K562 (cell line): ENCODE measurements around the gene ARHGDIA. TPM values are rescaled to one million over a fixed set of nuclear protein-coding genes. Genes with fewer than 3 reads are reported as not detected.
A peak's percentile ranks its signal among the peaks of the same experiment; 100 is the strongest.

Experiments used
- CGGBP1 ChIP-seq: fragments of 250-450 bp; sonication (Bioruptor Pico); IDR thresholded peaks from 2 replicates; pipeline ENCODE4 v1.9.0; 2021; ENCODE audit warnings: mild to moderate bottlenecking
- DDX20 ChIP-seq: fragments of 450-650 bp; IDR thresholded peaks from 2 replicates; pipeline ENCODE4 v1.6.1; 2016; ENCODE audit warnings: missing genetic modification characterization, low read depth, mild to moderate bottlenecking, missing compliant biosample characterization, moderate library complexity
- DEAF1 ChIP-seq: fragments of 450-650 bp; formaldehyde crosslinking; IDR thresholded peaks from 2 replicates; pipeline ENCODE4 v1.4.0; 2020; ENCODE audit warnings: mild to moderate bottlenecking, moderate library complexity
- E2F3 ChIP-seq: fragments of 250-450 bp; sonication (Bioruptor Pico); IDR thresholded peaks from 2 replicates; pipeline ENCODE4 v1.4.0; 2020; ENCODE audit warnings: mild to moderate bottlenecking
- EGR1 ChIP-seq: fragments of 450-650 bp; conservative IDR thresholded peaks from 2 replicates; pipeline ENCODE4 v1.6.1; 2017; ENCODE audit warnings: mild to moderate bottlenecking
- KLF6 ChIP-seq: fragments of 250-450 bp; sonication (Bioruptor Pico); IDR thresholded peaks from 2 replicates; pipeline ENCODE4 v1.4.0; 2020; ENCODE audit warnings: mild to moderate bottlenecking, moderate library complexity, borderline replicate concordance
- MCM5 ChIP-seq: fragments of 450-650 bp; IDR thresholded peaks from 2 replicates; pipeline ENCODE4 v1.6.1; 2016; ENCODE audit warnings: low read depth
- MEF2D ChIP-seq: conservative IDR thresholded peaks from 2 replicates; pipeline ENCODE4 v1.6.1; 2016; ENCODE audit warnings: low read depth, missing genetic modification characterization, missing compliant biosample characterization
- MIER1 ChIP-seq: fragments of 450-650 bp; IDR thresholded peaks from 2 replicates; pipeline ENCODE4 v1.6.1; 2016; ENCODE audit warnings: antibody characterized with exemption, mild to moderate bottlenecking, low read depth
- NRF1 ChIP-seq, 2 experiments: fragments of 450-650 bp; IDR thresholded peaks in 1 of 2; conservative IDR thresholded peaks in 1 of 2; 2 replicates each; pipeline ENCODE4 v1.6.1; 2014; ENCODE audit warnings: mild to moderate bottlenecking in 2 of 2
- SUPT5H ChIP-seq: fragments of 450-650 bp; IDR thresholded peaks from 2 replicates; pipeline ENCODE4 v1.6.1; 2016
- TAF1 ChIP-seq: IDR thresholded peaks from 2 replicates; pipeline ENCODE4 v1.6.1; 2011; ENCODE audit warnings: mild to moderate bottlenecking, low read length, moderate library complexity; ENCODE audit not compliant: insufficient read depth, control insufficient read depth, severe bottlenecking; ENCODE audit errors: extremely low read depth
- TAF15 ChIP-seq: fragments of 200-400 bp; formaldehyde crosslinking; IDR thresholded peaks from 2 replicates; pipeline ENCODE4 v1.6.1; 2017; ENCODE audit warnings: mild to moderate bottlenecking, low read depth, low read length, moderate library complexity
- YBX1 ChIP-seq: fragments of 450-650 bp; IDR thresholded peaks from 2 replicates; pipeline ENCODE4 v1.7.1; 2016; ENCODE audit warnings: mild to moderate bottlenecking
- ZBTB26 ChIP-seq: fragments of 450-650 bp; formaldehyde crosslinking; IDR thresholded peaks from 2 replicates; pipeline ENCODE4 v1.4.0; 2022; ENCODE audit warnings: missing genetic modification characterization
- ZFP91 ChIP-seq: sonication (generic); formaldehyde crosslinking; IDR thresholded peaks from 2 replicates; pipeline ENCODE4 v1.8.0; 2022; ENCODE audit warnings: mild to moderate bottlenecking, missing genetic modification reagents
- ZFPM2 ChIP-seq: fragments of 250-450 bp; sonication (Bioruptor Pico); IDR thresholded peaks from 2 replicates; pipeline ENCODE4 v1.5.1; 2022; ENCODE audit warnings: mild to moderate bottlenecking
- ZNF57 ChIP-seq: fragments of 450-650 bp; formaldehyde crosslinking; IDR thresholded peaks from 2 replicates; pipeline ENCODE4 v1.4.0; 2020; ENCODE audit warnings: mild to moderate bottlenecking, moderate library complexity
- ZNF79 ChIP-seq: fragments of 250-450 bp; sonication (Bioruptor Pico); IDR thresholded peaks from 2 replicates; pipeline ENCODE4 v1.4.0; 2020; ENCODE audit warnings: low read depth, mild to moderate bottlenecking, moderate library complexity
- polyA plus RNA-seq, 8 experiments: library from polyadenylated mRNA; depleted of rRNA in 4 of 8; stranded (reverse) in 5 of 8; unstranded in 3 of 8; fragments of >200 nt; fragmentation: Nextera tagmentation in 2 of 8; fragmentation: Illumina TruSeq in 1 of 8; extraction: Ambion mirVana in 2 of 8; extraction: Trizol in 1 of 8; gene quantifications; 2 replicates each; pipeline versions ENCODE4 v1.2.1 to v1.2.3, GENCODE V29; 2011 to 2014; ENCODE audit warnings: inconsistent platforms in 1 of 8, missing spikeins in 1 of 8
- total RNA-seq, 7 experiments: library from RNA; depleted of rRNA in 6 of 7; stranded (reverse); fragments of >200 nt in 6 of 7; fragmentation: Illumina TruSeq in 2 of 7; extraction: Trizol in 2 of 7; gene quantifications; 2 replicates each; pipeline versions ENCODE4 v1.2.1 to v1.2.3, GENCODE V29; 2011 to 2021; ENCODE audit warnings: low replicate concordance in 1 of 7
- TF ChIP-seq, protein P1 (sequence below): fragments of 250-450 bp; sonication (Bioruptor Pico); IDR thresholded peaks from 2 replicates; pipeline ENCODE4 v1.5.0; 2021

ARHGDIA gene
- total and polyA plus RNA-seq, 9 of the 15 experiments (the other 6 are each of a cell fraction or from before 2014, with no cell fraction given), result 9.6 to 340 (median 97.6) TPM

GRCh38 chr17:81867170-81867990 is 3.8 kb downstream of the ARHGDIA start (continued):
- TF ChIP-seq DDX20 (no peak), MIER1 (no peak), YBX1 (no peak), CGGBP1 (CRISPR knock-in tag) (no peak), ZFP91 (CRISPR knock-in tag) (no peak), TAF1 (no peak), TAF15 (peak; percentile 88), E2F3 (no peak), MEF2D (no peak), ZNF79 (CRISPR knock-in tag) (no peak), ZBTB26 (CRISPR knock-in tag) (no peak), MCM5 (no peak), KLF6 (CRISPR knock-in tag) (no peak), NRF1 (conservative IDR thresholded peaks at IDR 0.05 in 1 of 2, IDR thresholded peaks at IDR 0.05 in 1 of 2) (0 out of 4 replicates have a peak, but pooled peaks of 1 of the 2 experiments have one; percentile 2), SUPT5H (peak; percentile 88), DEAF1 (CRISPR knock-in tag) (no peak), ZNF57 (no peak; the same call in 1 of the 2 replicates), ZFPM2 (CRISPR knock-in tag) (peak; percentile 3; the same call in 1 of the 2 replicates), EGR1 (no peak)
- TF ChIP-seq, protein P1, sequence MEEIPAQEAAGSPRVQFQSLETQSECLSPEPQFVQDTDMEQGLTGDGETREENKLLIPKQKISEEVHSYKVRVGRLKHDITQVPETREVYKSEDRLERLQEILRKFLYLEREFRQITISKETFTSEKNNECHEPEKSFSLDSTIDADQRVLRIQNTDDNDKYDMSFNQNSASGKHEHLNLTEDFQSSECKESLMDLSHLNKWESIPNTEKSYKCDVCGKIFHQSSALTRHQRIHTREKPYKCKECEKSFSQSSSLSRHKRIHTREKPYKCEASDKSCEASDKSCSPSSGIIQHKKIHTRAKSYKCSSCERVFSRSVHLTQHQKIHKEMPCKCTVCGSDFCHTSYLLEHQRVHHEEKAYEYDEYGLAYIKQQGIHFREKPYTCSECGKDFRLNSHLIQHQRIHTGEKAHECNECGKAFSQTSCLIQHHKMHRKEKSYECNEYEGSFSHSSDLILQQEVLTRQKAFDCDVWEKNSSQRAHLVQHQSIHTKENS, result peak; percentile 64; the same call in 1 of the 2 replicates
